Testis (tissue), 2 donors: ENCODE data around the gene TAS2R40.

Experiments
- CTCF ChIP-seq, 3 experiments: fragments of 450-650 bp in 2 of 3; fragments of 200-600 bp in 1 of 3; sonication (generic) in 1 of 3; IDR thresholded peaks; one replicate each; pipeline ENCODE4 v1.5.1; 2016 to 2019; ENCODE audit warnings: antibody characterized with exemption in 3 of 3, mild to moderate bottlenecking in 2 of 3, moderate library complexity in 1 of 3
- POLR2A ChIP-seq: fragments of 450-650 bp; IDR thresholded peaks from one replicate; pipeline ENCODE4 v1.6.1; 2017; ENCODE audit warnings: antibody characterized with exemption, mild to moderate bottlenecking, moderate library complexity

- TF ChIP-seq CTCF (IDR thresholded peaks at IDR 0.05) (no peak), POLR2A (no peak)
Observed at GRCh38 chr7:143193880-143194279, 28.0 kb upstream of the TAS2R40 start.
